Caki2 (cell line): Measurements from ENCODE around the gene SLC12A1. TPM values are rescaled to one million over a fixed set of nuclear protein-coding genes. Genes with fewer than 3 reads are reported as not detected.
"Not testable (repeated sequence)": the region's sequence is repeated elsewhere in the genome, so short reads cannot be mapped to it uniquely, and the experiment has no call there.

Experiments used
- DNase-seq: peaks from one replicate; pipeline ENCODE4 v3.0.0-alpha.2; 2015; ENCODE audit warnings: low read depth
- in situ Hi-C: cut with HindIII; loops from 2 replicates; pipeline ENCODE4 v1.10.0; 2016; ENCODE audit warnings: low sequenced_read_pairs, low pct_unique_long_range_greater_than_20kb, mixed read lengths
- total RNA-seq: library from RNA; depleted of rRNA; stranded (reverse); fragments of >200 nt; shearing (Covaris generic); gene quantifications from 2 replicates; pipeline ENCODE4 v1.2.3, GENCODE V29; 2014; ENCODE audit warnings: low replicate concordance

SLC12A1 gene
- total RNA-seq, 1 experiment from 2014 or later = not detected

DNA sequence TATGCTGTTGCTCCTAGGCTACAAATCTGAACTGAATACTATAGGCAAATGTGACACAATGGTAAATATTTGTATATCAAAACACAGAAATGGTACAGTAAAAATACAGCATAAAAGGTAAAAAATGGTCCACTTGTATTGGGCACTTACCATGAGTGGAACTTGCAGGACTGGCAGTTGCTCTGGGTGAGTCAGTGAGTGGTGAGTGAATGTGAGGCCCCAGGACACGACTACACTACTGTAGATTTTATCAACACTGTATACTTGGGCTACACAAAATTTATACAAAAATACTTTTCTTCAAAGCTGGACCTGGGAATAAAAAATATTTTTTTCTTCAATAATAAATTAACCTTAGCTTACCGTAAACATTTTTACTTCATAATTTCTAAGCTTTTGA is 83.5 kb downstream of the SLC12A1 start:
- DNase-seq = no peak
- in situ Hi-C loops = no loop called here

DNA sequence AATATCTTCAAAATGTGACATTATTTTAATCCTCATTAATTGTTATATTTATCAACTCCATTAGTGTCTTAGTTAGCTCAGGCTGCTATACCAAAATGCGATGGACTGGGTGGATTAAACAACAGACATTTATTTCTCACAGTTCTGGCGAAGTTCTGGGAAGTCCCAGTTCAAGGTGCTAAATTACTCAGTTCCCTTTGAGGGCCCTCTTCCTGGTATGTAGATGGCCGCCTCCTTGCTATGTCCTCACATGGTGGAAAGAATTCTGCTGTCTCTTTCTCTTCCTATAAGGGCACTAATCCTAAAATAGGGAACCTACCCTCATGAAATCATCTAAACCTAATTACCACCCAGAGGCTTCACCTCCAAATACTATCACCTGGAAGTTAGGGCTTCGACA is 86.4 kb downstream of the SLC12A1 start:
- in situ Hi-C loops = no loop called here
- no peak for DNase-seq

DNA sequence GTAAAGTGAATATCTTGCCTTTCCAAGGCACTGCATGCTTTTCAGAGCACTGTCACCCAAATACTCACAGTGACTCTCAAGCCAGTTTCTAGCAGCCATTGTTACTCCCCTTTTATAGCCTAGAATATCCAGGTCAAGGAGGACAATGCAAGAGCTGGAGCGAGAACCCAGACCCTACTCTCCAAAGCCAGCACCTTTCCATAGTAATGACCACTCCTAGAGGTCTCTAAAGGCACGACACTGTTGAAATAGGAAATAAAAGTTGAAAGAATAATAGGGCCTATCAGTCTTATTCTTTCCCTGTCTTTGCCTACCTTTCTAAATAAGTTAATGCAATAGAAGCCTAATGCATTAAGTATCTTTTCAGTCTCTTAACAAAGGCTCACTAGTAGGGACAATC is 91.6 kb downstream of the SLC12A1 start:
- no peak for DNase-seq
- in situ Hi-C loops = no loop called here

GRCh38 chr15:48298914-48299313 is 92.8 kb downstream of the SLC12A1 start:
- no peak for DNase-seq
- in situ Hi-C loops = no loop called here

DNA sequence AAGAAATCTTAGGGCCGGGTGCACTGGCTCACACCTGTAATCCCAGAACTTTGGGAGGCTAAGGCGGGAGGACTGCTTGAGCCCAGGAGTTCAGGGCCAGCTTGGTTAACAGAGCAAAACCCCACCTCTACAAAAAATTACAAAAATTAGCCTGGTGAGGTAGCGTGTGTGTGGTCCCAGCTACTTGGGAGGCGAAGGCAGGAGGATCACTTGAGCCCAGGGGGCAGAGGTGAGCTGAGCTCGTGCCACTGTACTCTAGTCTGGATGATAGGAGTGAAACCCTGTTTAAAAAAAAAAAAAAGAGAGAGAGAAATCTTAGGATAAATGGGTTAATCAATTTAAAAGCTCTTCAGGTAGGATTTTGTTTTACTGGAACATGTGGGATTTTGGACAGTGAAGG is 93.9 kb downstream of the SLC12A1 start:
- no peak for DNase-seq
- in situ Hi-C loops = no loop called here

- in situ Hi-C loops = no loop called here
- no peak for DNase-seq
Measured at GRCh38 chr15:48304398-48304797, 98.3 kb downstream of the SLC12A1 start.

- no peak for DNase-seq
- in situ Hi-C loops = no loop called here
Measured at GRCh38 chr15:48306639-48307038, 100.5 kb downstream of the SLC12A1 start.

DNA sequence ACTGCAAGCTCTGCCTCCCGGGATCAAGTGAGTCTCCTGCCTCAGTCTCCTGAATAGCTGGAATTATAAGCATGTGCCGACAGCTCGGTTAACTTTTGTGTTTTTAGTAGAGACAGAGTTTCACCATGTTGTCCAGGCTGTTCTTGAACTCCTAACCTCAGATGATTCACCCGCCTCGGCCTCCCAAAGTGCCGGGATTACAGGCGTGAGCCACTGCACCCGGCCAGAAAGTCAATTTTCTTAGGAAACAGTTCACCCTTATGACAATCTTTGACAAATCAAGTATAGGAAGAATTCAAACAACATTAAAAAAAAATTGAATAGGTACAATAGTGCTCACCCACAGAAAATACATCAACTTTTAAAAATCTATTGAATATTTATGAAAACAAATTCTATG is 101.5 kb downstream of the SLC12A1 start:
- in situ Hi-C loops = no loop called here
- no peak for DNase-seq

DNA sequence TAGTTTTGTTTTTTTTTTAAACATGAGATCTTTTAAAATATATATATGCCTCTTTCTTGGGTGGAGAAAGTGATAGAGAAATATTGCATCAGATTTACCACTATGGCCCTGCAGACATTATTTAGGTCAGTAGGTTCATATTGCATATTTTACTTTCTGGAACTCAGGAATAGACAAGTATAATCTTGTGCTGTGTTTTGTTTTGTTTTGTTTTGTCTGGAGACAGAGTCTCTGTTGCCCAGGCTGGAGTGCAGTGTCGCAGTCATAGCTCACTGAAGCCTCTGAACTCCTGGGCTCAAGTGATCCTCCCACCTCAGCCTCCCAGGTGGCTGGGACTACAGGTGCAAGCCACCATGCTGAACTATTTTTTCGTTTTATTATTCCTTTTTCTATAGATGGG is 103.6 kb downstream of the SLC12A1 start:
- no peak for DNase-seq
- in situ Hi-C loops = no loop called here

DNA sequence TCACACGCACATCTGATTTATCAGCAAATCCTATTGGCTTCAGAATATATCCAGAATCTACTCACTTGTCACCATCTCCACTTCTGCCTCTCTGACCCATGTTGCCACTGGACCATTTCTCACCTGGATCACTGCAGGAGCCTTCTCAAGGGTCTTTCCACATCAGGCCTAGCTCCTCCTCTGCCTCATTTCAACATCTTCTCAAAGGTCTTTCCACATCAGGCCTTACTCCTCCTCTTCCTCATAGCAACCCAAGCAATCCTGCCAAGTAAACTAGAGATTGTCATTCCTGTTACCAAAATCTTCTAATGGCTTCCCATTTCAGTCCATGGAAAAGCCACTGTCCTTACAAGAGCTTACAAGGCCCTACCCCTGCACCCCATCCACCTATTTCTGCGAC is 107.1 kb downstream of the SLC12A1 start:
- no peak for DNase-seq
- in situ Hi-C loops = no loop called here

GRCh38 chr15:48315041-48315440 is 108.9 kb downstream of the SLC12A1 start:
- in situ Hi-C loops = no loop called here
- no peak for DNase-seq

GRCh38 chr15:48317221-48317620 is 111.1 kb downstream of the SLC12A1 start:
- no peak for DNase-seq
- in situ Hi-C loops = no loop called here

DNA sequence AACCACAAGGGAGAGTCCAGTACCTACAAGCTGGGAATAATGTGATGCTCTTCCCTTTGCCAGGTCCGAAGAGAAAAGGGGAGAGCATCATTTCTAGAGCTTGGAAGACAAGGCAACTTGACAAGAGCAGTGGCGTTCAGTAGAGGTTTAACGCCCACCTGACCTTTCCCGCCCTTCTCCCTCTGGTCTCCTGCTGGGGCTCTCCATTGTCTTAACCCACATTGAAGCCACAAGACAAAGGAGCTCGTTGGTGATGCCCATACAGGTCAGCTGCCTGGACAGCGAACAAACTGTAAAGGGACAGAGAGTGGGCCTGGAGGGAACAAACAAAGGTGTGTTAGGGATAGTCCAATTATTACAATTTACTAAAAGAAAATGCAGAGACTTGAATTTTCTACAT is 112.0 kb downstream of the SLC12A1 start:
- no peak for DNase-seq
- in situ Hi-C loops = no loop called here

DNA sequence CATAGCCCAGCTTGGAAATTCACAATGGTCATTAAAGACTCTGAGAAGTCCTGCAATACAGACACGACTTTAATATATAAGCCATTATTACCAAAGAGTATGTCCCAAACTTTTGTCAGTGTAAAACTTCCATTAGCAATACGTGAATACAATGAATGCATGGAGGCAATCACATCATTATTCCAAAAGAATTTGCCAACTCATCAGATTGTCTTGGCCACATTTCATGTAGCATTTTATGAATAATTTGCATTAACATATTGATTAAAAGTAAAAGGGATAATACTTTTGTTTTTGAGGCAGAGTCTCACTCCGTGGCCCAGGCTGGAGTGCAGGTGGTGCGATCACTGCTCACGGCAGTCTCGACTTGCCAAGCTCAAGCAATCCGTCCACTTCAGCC is 117.2 kb downstream of the SLC12A1 start:
- no peak for DNase-seq
- in situ Hi-C loops = no loop called here

DNA sequence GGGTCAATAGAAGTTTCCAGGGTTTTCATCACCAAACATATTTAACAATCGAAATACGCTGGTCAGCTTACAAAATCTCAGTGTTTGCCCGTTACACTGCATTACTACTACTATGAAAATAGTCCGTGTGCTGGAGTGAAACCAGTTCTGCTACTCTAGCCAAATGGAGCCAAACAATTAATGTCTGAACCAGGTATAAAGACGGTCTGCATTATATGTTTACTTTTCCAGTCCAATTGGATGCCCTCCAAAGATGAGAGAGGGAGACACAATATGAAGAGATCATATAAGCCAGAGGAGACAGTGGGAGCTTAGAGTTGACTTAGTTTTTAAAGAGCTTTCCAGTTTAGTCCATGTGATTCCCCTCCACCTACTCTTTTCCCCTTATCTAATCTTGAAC is 118.8 kb downstream of the SLC12A1 start:
- in situ Hi-C loops = no loop called here
- DNase-seq = no peak

GRCh38 chr15:48325400-48325799 is 119.3 kb downstream of the SLC12A1 start:
- DNase-seq = no peak
- in situ Hi-C loops = no loop called here

- DNase-seq, in situ Hi-C loops: not testable (repeated sequence)
Measured at GRCh38 chr15:48326180-48326579, 120.1 kb downstream of the SLC12A1 start.

- in situ Hi-C loops = no loop called here
- DNase-seq = peak; percentile 14
Measured at GRCh38 chr15:48330105-48330785, 124.1 kb downstream of the SLC12A1 start.

DNA sequence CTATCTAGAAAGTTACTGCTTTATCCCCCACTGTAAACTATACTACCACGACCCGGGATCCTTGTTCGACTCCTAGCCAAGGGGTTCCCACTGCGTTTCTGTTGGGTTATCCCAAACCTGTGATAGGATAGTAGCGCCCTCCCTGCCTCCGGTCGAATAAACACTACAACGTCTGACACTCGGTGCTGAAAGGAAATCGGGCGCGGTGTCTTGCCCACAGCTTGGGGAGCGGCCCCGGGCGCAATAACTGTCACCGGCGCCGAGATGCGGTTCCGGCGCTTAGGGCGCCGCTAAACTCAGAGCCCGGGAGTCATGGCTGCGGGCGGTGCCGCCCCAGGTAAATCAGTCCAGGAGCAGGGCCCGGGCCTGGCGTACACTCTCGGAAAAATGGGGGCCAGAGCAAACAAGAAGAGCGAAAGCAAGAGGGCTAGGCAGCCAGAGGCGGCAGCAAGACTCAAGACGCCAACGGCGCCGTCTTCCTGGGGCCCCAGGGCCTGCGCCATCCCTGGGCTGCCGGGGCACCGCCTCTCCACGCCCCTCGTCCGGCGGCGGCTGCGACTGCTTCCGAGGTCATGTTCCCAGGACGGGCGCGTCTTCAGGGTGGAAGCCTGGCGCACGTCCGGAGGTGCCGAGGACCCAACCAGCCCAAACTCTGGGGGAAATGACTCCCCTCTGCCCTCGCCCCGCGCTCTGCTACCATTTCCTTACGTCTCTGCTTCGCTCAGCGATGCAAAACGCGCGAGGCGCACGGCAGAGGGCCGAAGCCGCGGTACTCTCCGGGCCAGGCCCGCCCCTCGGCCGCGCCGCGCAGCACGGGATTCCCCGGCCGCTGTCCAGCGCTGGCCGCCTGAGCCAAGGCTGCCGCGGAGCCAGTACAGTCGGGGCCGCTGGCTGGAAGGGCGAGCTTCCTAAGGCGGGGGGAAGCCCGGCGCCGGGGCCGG is 125.0 kb downstream of the SLC12A1 start, which contains the start of gene DUT:
DUT (plus strand) TSS at position 575 of the 941 bp plus-strand sequence; CDS start at position 662, 87 bp downstream.
- in situ Hi-C loops = no loop called here
- peak; percentile 85 for DNase-seq
